ENCODE data around the gene RXRA.

Gene RXRA

DNA sequence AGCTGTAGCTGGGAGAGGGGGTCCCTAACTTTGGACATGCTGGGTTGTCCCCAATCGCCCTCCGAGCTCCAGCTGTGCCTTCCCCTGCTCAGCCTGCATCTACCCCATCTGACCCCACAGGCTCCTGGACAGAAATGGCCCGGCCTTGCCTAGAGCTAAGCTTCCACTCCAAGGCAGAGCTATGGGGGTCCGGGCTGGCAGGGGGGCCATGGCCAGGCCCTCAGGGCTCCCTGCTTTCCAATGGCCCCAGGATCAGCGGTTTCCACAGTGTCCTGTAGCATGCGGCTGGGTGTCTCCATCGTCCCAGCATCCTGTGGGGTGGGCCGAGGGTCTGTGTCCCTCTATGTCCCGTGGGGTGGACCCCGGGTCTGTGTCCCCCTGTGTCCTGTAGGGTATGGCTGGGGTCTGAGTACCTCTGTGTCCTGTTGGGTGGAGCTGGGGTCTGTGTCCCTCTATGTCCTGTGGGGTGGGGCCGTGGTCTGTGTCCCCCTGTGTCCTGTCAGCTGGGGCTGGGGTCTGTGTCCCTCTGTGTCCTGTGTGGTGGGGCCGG is 130.6 kb downstream of the RXRA start:
- TF ChIP-seq, protein P1, sequence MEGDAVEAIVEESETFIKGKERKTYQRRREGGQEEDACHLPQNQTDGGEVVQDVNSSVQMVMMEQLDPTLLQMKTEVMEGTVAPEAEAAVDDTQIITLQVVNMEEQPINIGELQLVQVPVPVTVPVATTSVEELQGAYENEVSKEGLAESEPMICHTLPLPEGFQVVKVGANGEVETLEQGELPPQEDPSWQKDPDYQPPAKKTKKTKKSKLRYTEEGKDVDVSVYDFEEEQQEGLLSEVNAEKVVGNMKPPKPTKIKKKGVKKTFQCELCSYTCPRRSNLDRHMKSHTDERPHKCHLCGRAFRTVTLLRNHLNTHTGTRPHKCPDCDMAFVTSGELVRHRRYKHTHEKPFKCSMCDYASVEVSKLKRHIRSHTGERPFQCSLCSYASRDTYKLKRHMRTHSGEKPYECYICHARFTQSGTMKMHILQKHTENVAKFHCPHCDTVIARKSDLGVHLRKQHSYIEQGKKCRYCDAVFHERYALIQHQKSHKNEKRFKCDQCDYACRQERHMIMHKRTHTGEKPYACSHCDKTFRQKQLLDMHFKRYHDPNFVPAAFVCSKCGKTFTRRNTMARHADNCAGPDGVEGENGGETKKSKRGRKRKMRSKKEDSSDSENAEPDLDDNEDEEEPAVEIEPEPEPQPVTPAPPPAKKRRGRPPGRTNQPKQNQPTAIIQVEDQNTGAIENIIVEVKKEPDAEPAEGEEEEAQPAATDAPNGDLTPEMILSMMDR (IDR thresholded peaks at IDR 0.05), result no peak
- DNase-seq (ENCODE audit: low spot score), result no peak
- peak overlapping the region; percentile 63 for H3K4me3 ChIP-seq

DNA sequence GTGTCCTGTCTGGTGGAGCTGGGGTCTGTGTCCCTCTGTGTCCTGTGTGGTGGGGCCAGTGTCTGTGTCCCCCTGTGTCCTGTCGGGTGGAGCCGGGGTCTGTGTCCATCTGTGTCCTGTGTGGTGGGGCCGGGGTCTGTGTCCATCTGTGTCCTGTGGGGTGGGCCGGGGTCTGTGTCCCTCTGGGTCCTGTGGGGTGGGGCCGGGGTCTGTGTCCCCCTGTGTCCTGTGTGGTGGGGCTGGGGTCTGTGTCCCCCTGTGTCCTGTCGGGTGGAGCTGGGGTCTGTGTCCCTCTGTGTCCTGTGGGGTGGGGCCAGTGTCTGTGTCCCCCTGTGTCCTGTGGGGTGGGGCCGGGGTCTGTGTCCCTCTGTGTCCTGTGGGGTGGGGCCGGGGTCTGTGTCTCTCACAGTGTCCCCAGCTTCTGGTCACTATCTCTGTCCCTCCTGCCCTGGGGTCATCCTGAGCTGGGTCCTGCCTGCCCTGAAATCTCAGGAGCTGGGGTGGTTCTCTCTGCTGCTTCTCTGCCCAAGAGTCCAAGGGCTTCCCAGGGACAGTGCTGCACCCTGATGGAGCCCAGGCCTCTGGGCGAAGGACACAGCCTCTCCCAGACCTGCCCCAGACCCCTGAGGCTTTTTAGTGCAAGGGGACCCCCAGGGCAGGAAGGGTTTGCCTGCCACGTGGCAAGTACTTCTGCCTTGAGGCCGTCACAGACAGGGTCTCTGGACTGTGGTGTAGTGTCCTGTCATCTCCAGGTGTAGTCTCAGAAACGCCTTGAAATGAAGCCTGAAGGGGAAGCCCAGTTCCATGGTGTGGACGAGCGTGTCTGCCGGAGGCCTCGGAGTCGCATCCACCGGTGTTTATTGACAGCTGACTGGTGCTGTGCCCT is 131.3 kb downstream of the RXRA start:
- DNase-seq (ENCODE audit: low spot score), result no peak
- no peak overlapping the region for H3K4me3 ChIP-seq
- TF ChIP-seq, protein P1 (IDR thresholded peaks at IDR 0.05), result no peak
- H3K27ac ChIP-seq, result peak overlapping the region; percentile 79 to 91

More for the DNA sequence above, 130.6 kb downstream of the RXRA start:
- peak overlapping the region; percentile 79 to 91 for H3K27ac ChIP-seq

DNA sequence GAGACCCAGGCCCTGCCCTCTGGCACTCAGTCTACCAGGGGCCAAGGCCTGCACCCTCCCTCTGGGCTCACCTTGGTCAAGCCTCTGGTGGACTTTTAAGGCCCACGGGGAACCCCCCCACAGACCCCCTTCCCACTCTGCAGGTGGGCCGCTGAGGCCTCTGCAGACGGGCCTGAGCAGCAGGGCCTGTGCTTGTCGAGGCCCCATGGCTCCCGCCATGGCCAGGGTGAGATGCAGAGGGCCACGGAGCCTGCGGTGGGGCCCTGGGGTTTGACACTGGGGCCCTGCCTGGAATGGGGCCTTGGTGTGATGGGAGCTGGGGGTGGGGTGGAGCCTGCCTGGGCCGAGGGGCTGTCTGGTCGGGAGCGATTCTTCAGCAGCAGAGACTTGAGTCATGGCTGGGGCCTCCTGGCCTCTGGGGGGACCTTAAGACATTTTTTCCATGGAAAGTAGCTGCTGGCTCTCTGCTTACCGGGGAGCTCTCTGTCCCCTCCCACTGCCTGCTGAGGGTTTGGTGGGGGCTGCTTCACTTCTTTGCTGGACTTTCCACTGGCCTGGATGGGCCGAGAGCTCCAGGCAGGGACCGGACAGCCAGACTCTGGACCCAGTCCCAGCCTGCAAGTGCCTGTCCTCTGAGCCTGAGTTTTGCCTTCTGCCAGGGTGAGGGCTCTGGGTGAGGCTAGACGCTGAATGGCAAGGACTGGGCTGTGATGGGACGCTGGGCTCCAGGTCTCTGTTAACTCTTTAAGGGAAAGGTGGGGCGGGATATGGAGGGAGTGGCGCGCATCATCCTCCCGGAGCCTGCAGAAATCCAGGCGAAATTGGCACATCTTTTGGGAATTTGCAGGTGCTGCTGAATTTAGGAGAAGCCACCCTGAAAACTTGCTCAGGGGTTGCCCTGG is 132.2 kb downstream of the RXRA start:
- peak overlapping the region; percentile 79 to 91 for H3K27ac ChIP-seq
- TF ChIP-seq, protein P1 (IDR thresholded peaks at IDR 0.05), result no peak
- H3K4me3 ChIP-seq, result no peak overlapping the region
- DNase-seq (ENCODE audit: low spot score), result no peak

DNA sequence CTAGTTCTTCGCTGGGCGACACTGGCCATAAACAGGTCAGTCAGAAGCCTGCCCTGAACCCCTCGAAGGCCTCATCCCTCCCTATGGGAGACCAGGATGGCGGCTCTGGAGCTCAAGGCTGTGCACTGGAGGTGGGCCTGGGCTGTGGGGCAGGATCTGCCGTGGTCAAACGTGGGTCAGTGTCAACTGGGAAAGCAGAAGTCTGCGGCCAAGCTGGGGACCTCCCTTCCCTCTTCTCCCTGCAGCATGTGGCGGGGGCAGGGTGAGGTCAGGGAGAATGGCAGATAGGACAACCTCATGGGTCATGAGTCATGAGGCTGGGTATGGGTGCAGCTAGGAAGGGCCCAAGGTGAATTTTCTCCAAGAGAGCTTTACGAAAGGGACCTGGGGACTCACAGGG is 132.9 kb downstream of the RXRA start:
- Histone ChIP-seq H3K27ac (peak overlapping the region in 1 of 2 donors; percentile 91), H3K4me3 (no peak overlapping the region)
- TF ChIP-seq, protein P1 (IDR thresholded peaks at IDR 0.05), result no peak
- no peak for DNase-seq (ENCODE audit: low spot score)

DNA sequence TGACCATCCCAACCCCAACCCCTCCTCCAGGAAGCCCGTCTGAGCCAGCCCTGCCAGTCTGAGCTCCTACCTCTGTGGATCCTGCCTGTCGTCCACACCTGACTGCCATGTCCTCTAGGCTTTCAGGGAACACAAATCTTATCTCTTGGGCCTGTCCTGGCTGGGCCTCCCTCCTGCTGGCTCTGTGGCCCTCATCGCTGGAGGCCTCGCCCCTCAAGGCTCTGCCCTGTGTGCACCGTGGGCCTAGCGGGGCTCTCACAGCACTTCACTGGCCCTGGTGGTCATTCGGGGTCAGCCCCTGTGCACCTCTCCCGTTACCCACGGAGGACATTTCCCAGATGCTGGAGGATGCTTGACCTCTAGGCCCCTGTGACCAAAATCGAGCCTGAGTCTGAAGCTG is 133.3 kb downstream of the RXRA start:
- Histone ChIP-seq H3K27ac (no peak overlapping the region), H3K4me3 (no peak overlapping the region)
- TF ChIP-seq, protein P1 (IDR thresholded peaks at IDR 0.05), result no peak
- no peak for DNase-seq (ENCODE audit: low spot score)

DNA sequence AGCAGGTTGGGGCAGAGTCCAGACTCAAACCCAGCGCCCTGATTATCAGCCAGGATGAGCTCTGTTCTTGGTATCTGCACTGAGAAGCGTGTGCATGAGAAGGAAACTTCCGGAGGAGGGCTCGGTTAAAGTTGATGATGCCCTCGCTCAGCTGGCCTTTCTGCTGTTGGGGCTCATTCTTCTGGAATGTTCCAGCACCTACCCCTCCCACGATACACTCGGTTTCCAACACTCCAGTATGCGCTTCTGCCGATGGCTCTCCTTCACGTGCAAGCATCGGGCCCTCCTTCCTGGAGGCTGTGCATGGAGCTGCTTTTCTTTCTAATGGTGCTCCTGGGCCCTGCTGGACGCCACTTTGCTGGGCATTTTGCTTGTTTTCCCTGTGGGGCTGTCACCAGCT is 134.0 kb downstream of the RXRA start:
- TF ChIP-seq, protein P1 (IDR thresholded peaks at IDR 0.05), result no peak
- Histone ChIP-seq H3K4me3 (no peak overlapping the region), H3K27ac (no peak overlapping the region)
- DNase-seq (ENCODE audit: low spot score), result no peak

Measured in coronary artery (tissue), 2 donors.